IMR-90 (cell line): ENCODE results near the gene SPTB. TPM values are rescaled to one million over a fixed set of nuclear protein-coding genes. Genes with fewer than 3 reads are reported as not detected.

Experiments
- ATAC-seq: fragments of 200-7000 bp; cut with Tn5 transposase; 2 replicates; pipeline ENCODE4 v1.9.1; 2020; ENCODE audit warnings: low read depth, mild to moderate bottlenecking, moderate library complexity
- BruUV-seq: library from RNA; stranded (reverse); fragments of 400-500 nt; replicated peaks from 2 replicates; lab custom pipeline; 2021; lab: Mats Ljungman, UMichigan
- CTCF ChIA-PET: fragments of 300-600 bp; formaldehyde crosslinking; extraction: SDS; loops from one replicate; lab custom pipeline; 2021; ENCODE audit warnings: antibody characterized with exemption; lab: Yijun Ruan, JAX
- POLR2A ChIA-PET: fragments of 300-600 bp; sonication (Branson Sonifier 250); formaldehyde crosslinking; loops from one replicate; lab custom pipeline; 2022; ENCODE audit warnings: antibody characterized with exemption; ENCODE audit not compliant: unreplicated experiment; lab: Charles Lee
- DNase-seq: peaks from one replicate; pipeline ENCODE4 v3.0.0; 2013
- H2AFZ ChIP-seq: replicated peaks from 2 replicates; pipeline ENCODE3; 2013; ENCODE audit warnings: low read length, mild to moderate bottlenecking; ENCODE audit not compliant: poor library complexity
- H2AK5ac ChIP-seq: 2 replicates; pipeline ENCODE4 v1.6.1; 2013; ENCODE audit warnings: low read depth, low read length, inconsistent platforms
- H2AK9ac ChIP-seq: replicated peaks from 2 replicates; pipeline ENCODE3; 2013; ENCODE audit warnings: mild to moderate bottlenecking, low read depth, low read length, moderate library complexity; ENCODE audit not compliant: poor library complexity
- H2BK120ac ChIP-seq: 2 replicates; pipeline ENCODE4 v1.6.1; 2013; ENCODE audit warnings: low read depth, low read length, inconsistent platforms
- H2BK15ac ChIP-seq: 3 replicates; pipeline ENCODE4 v1.6.1; 2013; ENCODE audit warnings: low read depth, low read length, inconsistent platforms
- H2BK20ac ChIP-seq: 2 replicates; pipeline ENCODE4 v1.6.1; 2013; ENCODE audit warnings: low read depth, mild to moderate bottlenecking, inconsistent platforms, low read length, moderate library complexity
- H2BK5ac ChIP-seq: 2 replicates; pipeline ENCODE4 v1.6.1; 2013; ENCODE audit warnings: mild to moderate bottlenecking, low read depth, low read length, inconsistent platforms; ENCODE audit not compliant: poor library complexity, severe bottlenecking
- H3K14ac ChIP-seq: replicated peaks from 2 replicates; pipeline ENCODE4 v1.6.1; 2013; ENCODE audit warnings: low read depth, low read length, inconsistent platforms
- H3K18ac ChIP-seq: 2 replicates; pipeline ENCODE4 v1.6.1; 2013; ENCODE audit warnings: low read depth, low read length, control low read depth
- H3K23ac ChIP-seq: 2 replicates; pipeline ENCODE4 v1.6.1; 2013; ENCODE audit warnings: low read depth, low read length, inconsistent platforms
- H3K27ac ChIP-seq: 2 replicates; pipeline ENCODE4 v1.5.1; 2013; ENCODE audit warnings: mild to moderate bottlenecking, control low read depth, low read length; ENCODE audit not compliant: insufficient read depth
- H3K27me3 ChIP-seq: 2 replicates; pipeline ENCODE4 v1.6.1; 2013; ENCODE audit warnings: low read length; ENCODE audit not compliant: control insufficient read depth, insufficient read depth
- H3K36me3 ChIP-seq: 2 replicates; pipeline ENCODE4 v1.6.1; 2013; ENCODE audit warnings: low read length, mixed read lengths; ENCODE audit not compliant: control insufficient read depth, insufficient read depth
- H3K4ac ChIP-seq: 2 replicates; pipeline ENCODE4 v1.6.1; 2013; ENCODE audit warnings: low read depth, low read length, inconsistent platforms
- H3K4me1 ChIP-seq: 2 replicates; pipeline ENCODE4 v1.6.1; 2013; ENCODE audit warnings: low read length, mixed read lengths; ENCODE audit not compliant: control insufficient read depth, insufficient read depth
- H3K4me2 ChIP-seq: 2 replicates; pipeline ENCODE4 v1.6.1; 2013; ENCODE audit warnings: low read depth, mild to moderate bottlenecking, control low read depth, low read length, moderate library complexity
- H3K4me3 ChIP-seq: 2 replicates; pipeline ENCODE4 v1.5.1; 2013; ENCODE audit warnings: low read depth, mild to moderate bottlenecking, control low read depth, low read length, moderate library complexity; ENCODE audit not compliant: insufficient read depth
- H3K56ac ChIP-seq: 2 replicates; pipeline ENCODE4 v1.6.1; 2013; ENCODE audit warnings: low read length, inconsistent platforms; ENCODE audit not compliant: insufficient read depth; ENCODE audit errors: extremely low read depth
- H3K79me1 ChIP-seq, 2 experiments: 2 replicates each; pipeline ENCODE4 v1.6.1; 2013; ENCODE audit warnings: low read length in 2 of 2, inconsistent platforms in 1 of 2, low read depth in 1 of 2
- H3K9ac ChIP-seq: 2 replicates; pipeline ENCODE4 v1.6.1; 2013; ENCODE audit warnings: low read depth, low read length, control low read depth
- H3K9me1 ChIP-seq: 2 replicates; pipeline ENCODE4 v1.6.1; 2013; ENCODE audit warnings: low read length, inconsistent platforms; ENCODE audit not compliant: insufficient read depth
- H3K9me3 ChIP-seq: 2 replicates; pipeline ENCODE4 v1.6.1; 2013; ENCODE audit warnings: low read length; ENCODE audit not compliant: control insufficient read depth, insufficient read depth
- H4K20me1 ChIP-seq: 2 replicates; pipeline ENCODE4 v1.6.1; 2013; ENCODE audit warnings: low read length, inconsistent platforms; ENCODE audit not compliant: insufficient read depth
- H4K5ac ChIP-seq: 2 replicates; pipeline ENCODE4 v1.6.1; 2013; ENCODE audit warnings: mild to moderate bottlenecking, low read depth, low read length, control low read depth
- H4K8ac ChIP-seq, 2 experiments: 2 replicates each; pipeline ENCODE4 v1.6.1; 2013; ENCODE audit warnings: low read depth in 2 of 2, low read length in 2 of 2, control low read depth in 1 of 2, inconsistent platforms in 1 of 2
- H4K91ac ChIP-seq: 2 replicates; pipeline ENCODE4 v1.6.1; 2013; ENCODE audit warnings: low read depth, low read length, inconsistent platforms; ENCODE audit not compliant: insufficient read depth
- CHD1 ChIP-seq: IDR thresholded peaks from 2 replicates; pipeline ENCODE4 v1.6.1; 2012; ENCODE audit warnings: low read depth, low read length, improper control_type of control experiment
- FOS ChIP-seq: fragments of 150-350 bp; IDR thresholded peaks from 2 replicates; pipeline ENCODE4 v1.6.1; 2016; ENCODE audit warnings: low read depth, low read length
- MAFK ChIP-seq: IDR thresholded peaks from 2 replicates; pipeline ENCODE4 v1.6.1; 2012; ENCODE audit warnings: low read depth, low read length, improper control_type of control experiment
- MAZ ChIP-seq: IDR thresholded peaks from 2 replicates; pipeline ENCODE4 v1.6.1; 2012; ENCODE audit warnings: low read depth, mild to moderate bottlenecking, low read length, improper control_type of control experiment, moderate library complexity, borderline replicate concordance
- NFE2L2 ChIP-seq: fragments of 150-350 bp; IDR thresholded peaks from 2 replicates; pipeline ENCODE4 v1.6.1; 2016; ENCODE audit warnings: low read depth, mild to moderate bottlenecking, low read length
- WGBS, 2 experiments: methylation state at CpG; one replicate each; pipeline versions ENCODE4 v1.1.5 to v1.1.7; 2013; ENCODE audit warnings: missing lambda C conversion rate in 2 of 2; ENCODE audit not compliant: insufficient read length in 1 of 2; ENCODE audit errors: extremely low coverage in 2 of 2; 5-methylcytosine and 5-hydroxymethylcytosine counted together
- dilution Hi-C: fragments of 300-500 bp; cut with HindIII; formaldehyde crosslinking; loops from one replicate; pipeline ENCODE4 v1.14.3; 2018; ENCODE audit warnings: low sequenced_read_pairs; ENCODE audit not compliant: unreplicated experiment
- in situ Hi-C: fragments of 300-500 bp; cut with MboI; formaldehyde crosslinking; loops from 3 replicates; pipeline ENCODE4 v1.14.3; 2019; ENCODE audit warnings: low sequenced_read_pairs, inconsistent platforms, mixed read lengths
- intact Hi-C: fragments of 100-400 bp; cut with micrococcal nuclease; formaldehyde crosslinking; loops from 2 replicates; pipeline ENCODE4 v1.10.0; 2022
- polyA plus RNA-seq, 3 experiments: library from polyadenylated mRNA; depleted of rRNA; stranded (reverse); fragments of >200 nt; gene quantifications; 2 replicates each; pipeline ENCODE4 v1.2.3, GENCODE V29; 2012; ENCODE audit warnings: low replicate concordance in 1 of 3
- total RNA-seq: library from RNA; depleted of rRNA; stranded (reverse); fragments of >200 nt; gene quantifications from 2 replicates; pipeline ENCODE4 v1.2.3, GENCODE V29; 2012
- TF ChIP-seq, protein P1 (sequence below): fragments of 150-350 bp; IDR thresholded peaks from 2 replicates; pipeline ENCODE4 v1.6.1; 2017; ENCODE audit warnings: mild to moderate bottlenecking, antibody characterized with exemption, low read length, low read depth

The SPTB gene
- total and polyA plus RNA-seq, 2 of the 4 experiments (the other 2 are of a cell fraction) = under 0.01 to 0.07 TPM

DNA sequence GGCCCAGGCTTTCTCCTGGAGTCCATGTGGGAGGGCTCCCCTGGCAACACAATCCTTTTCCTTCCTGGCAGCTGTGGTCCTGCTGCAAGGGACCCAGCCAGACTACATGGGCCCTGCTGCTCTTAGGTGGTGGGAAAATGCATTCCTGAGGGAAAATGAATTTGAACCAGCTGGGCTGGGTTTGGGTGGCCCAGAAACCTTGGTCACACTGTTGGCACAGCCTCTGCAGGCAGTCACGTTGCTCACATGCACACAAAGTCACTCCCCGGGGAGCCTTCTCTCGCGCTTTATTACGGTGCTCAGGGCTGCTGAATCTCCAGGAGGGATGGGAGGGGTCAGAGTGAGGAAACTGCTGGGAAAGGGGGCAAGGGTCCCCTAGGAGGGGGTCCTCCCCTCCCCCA lies 158.3 kb downstream of the SPTB start:
- Histone ChIP-seq H3K4me2 (no peak overlapping the region), H2BK120ac (no peak overlapping the region), H3K4me3 (no peak overlapping the region), H3K9ac (no peak overlapping the region), H4K5ac (no peak overlapping the region; the same call in 1 of the 2 replicates), H3K18ac (no peak overlapping the region), H2AK9ac (no peak overlapping the region), H4K20me1 (no peaks in the 10 kb centered on the region; the same call in 1 of the 2 replicates), H3K56ac (no peak overlapping the region), H2BK5ac (no peak overlapping the region), H2AK5ac (peak overlapping the region; percentile 11), H2AFZ (no peak overlapping the region), H2BK15ac (peak overlapping the region; percentile 66; the same call in 1 of the 3 replicates), H4K91ac (peak overlapping the region; percentile 44; the same call in 1 of the 2 replicates), H2BK20ac (no peak overlapping the region), H3K23ac (no peak overlapping the region), H3K27me3 (no peaks in the 10 kb centered on the region), H3K79me1 (peaks cover 3 to 30% of the 10 kb centered on the region in 2 experiments; a peak in 3 of 4 replicates), H3K4ac (0 out of 2 replicates have a peak overlapping the region, but pooled peaks have one; percentile 16), H3K9me3 (no peaks in the 10 kb centered on the region), H3K4me1 (peaks cover 12% of the 10 kb centered on the region), H4K8ac (0 out of 4 replicates have a peak overlapping the region, but pooled peaks of 1 of the 2 experiments have one; percentile 40), H3K36me3 (no peaks in the 10 kb centered on the region), H3K9me1 (peaks cover 27% of the 10 kb centered on the region), H3K27ac (no peak overlapping the region), H3K14ac (peak overlapping the region; percentile 2; the same call in 1 of the 2 replicates)
- intact Hi-C loops = no loop called here
- 100% methylated on average over 4 of the region's 5 CpGs; no CpG with 5 or more reads in 1 of the 2 experiments for WGBS, 2 experiments
- DNase-seq (peak; percentile 37), ATAC-seq (no peak)
- in situ Hi-C loops = no loop called here
- TF ChIP-seq NFE2L2 (no peak), CHD1 (no peak), MAZ (no peak), FOS (no peak), MAFK (no peak)
- TF ChIP-seq, protein P1, sequence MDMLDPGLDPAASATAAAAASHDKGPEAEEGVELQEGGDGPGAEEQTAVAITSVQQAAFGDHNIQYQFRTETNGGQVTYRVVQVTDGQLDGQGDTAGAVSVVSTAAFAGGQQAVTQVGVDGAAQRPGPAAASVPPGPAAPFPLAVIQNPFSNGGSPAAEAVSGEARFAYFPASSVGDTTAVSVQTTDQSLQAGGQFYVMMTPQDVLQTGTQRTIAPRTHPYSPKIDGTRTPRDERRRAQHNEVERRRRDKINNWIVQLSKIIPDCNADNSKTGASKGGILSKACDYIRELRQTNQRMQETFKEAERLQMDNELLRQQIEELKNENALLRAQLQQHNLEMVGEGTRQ = no peak
- no TSS peak for BruUV-seq
- ChIA-PET CTCF (no interaction called here), POLR2A (no interaction called here)
- dilution Hi-C loops = no loop called here
